Measurements from ENCODE around the gene SLC2A1.
A peak's percentile ranks its signal among the peaks of the same experiment; 100 is the strongest.

SLC2A1 gene

DNA sequence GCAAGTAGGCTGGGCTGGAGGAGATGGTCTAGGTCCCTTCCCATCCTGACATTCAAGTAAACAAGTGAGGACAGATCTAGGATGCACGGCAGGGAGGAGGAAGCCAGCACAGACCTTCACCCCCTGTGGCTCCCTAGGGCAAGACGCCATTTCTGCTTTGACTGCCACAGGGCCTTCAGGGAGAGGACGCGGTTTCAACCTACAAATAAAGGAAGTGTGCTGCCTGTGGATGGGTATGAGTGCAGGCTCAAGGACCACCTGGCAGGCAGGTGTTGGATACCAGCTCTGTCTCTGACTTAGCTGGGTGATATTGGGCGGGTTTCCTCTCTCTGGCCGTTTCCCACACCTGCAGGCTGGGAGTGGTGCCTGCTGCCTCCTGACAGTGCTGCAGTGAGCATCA, 16.2 kb downstream of the SLC2A1 start:
- no peak for DNase-seq (ENCODE audit: low spot score)

DNA sequence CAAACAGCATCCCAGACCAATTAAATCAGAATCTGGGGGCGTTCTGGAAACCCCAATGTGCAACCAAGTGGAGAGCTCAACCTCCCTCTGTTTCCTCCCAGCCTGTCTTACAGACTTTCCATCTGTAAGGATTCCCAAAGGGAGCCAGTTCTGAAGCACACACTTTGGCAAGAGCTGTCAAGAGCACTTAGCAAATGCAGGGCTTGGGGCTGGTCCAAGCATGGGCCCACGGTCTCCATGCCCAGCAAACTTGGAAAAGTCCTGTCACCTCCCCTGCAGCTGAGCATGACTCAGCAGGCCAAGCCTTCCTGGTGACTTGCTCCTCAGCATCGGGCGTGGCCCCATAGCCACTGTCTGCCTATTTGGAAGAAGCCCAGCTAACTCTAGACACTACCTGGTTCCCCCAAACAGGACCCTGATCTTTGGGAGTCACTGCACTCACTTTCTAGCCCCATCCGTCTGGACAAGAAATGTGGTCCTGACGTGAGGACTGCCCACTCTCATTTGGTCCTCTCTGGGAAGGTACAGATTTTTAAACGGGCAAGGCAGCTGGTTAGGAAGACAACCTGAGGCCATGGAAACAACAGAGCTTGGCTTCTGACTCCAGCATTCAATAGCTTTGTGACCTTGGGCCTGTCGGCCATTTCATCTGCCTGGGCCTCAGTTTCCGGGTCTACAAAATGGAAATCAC, 16.9 kb downstream of the SLC2A1 start:
- DNase-seq (ENCODE audit: low spot score): no peak

DNA sequence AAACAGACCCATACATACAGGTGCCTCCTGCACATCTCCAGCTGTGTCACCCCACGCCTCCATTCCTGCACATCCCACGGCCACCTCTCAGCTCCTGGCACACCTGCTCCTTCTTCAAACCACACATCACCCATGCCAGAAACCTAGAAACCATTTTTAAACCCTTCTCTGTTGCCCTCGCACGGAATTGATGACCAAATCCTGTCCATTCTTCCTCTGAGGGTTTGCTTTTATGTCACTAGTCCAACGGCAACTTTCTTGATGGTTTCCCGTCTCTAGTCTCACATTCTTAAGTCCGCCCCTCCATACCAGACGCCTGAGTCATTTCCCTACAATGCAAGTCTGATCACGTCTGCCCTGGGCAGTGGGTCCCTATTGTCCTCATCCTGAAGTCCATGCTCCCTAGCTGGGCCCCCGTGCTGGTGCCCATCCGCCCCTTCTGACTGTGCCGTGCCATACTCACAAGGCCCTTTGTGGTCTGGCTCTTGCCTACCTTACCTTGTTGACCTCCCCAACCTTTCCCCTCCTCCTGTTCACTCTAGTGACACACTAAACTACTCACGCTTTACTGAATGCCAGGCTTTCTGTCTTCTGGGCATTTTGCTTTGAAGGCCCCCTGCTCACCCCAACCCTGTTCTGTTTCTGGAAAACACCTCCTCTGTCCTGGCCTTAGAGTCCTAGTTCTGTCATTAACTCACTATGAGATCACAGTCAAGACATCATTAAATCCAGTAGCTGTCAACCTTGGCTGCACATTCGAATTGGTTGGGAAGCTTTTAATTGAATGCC, 17.6 kb downstream of the SLC2A1 start:
- DNase-seq (ENCODE audit: low spot score): no peak

DNA sequence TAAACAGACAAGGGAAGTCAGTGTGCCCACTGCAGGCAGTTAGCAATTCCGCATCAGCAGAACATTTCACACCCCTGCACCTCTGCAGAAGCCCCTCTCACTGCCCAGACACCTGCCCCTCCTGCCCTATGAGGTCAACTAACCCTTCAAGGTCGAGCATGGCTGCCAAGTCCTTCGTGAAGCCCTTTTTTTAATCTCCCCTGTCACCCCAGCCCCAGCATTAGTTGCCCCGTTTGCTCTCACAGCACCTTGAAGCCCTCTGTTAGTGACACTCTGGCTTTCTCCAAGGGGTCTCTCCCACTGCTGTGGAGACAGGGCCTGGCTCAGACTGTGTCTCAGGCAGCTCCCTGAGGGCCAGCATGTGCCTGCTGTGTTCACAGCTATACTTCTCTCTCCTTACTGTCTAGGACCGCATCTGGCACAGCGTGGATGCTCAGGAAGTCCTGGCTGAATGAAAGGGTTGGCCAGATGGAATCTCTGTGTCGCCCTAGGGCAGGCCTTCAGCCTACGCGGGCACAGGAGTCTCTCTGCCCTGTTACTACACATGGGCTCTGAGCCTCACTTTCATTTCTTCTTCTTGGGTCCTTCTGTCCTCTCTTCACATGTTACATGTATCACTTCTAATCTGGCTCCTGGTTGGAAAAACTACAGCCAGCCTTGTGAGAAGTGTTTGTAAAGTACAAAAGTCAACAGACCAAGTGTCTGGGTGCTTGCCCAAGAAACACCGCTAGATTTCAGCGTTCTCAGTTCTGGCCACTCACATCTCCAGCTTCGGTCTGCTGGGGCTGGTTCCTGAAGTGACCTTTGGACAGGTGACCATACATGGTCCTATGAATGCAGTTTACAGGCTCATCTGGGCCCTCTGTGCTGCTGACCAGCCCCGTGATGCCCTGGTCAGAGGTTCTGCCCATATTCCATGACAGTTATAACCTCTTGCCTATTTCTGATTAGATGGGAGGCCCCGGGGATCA, 19.7 kb downstream of the SLC2A1 start:
- DNase-seq (ENCODE audit: low spot score): no peak

DNA sequence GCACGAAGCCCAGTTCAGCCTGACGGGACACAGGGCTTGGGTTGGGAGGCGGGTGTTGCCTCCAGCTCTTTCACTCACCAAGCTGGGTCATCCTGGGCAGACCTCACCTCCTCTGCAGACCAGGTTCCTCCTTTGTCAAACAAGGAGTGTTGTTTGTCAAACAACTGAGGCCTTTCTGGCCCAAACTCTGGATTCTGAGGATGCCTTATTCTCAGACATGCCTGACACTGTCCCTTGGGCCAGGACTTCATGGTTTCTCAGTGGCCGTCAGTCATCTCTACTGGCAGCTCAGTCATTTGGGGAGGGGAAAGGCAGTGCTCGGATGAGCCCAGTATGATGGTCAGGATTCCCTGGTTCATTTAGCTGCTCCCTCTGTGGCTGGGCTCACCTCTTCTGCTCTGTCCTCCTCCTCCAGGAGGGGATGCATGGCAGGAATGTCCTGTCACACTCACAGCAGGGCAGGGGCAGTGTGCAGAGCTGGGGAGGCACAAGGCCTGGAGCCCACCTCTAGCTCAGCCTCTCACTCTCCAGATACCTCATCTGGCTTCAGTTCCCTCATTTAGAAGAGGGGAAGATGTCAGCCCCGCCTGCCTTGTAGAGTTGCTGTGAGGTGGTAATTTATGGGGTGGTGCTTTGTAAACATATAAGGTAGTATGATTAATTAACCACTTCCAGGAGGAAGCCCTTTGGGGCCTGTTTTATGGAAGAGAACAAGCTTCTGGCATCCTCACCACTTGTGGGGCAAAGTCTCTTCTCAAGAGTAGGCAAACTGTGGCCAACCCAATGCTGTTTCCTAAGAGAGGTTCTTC, 20.6 kb downstream of the SLC2A1 start:
- no peak for DNase-seq (ENCODE audit: low spot score)

DNA sequence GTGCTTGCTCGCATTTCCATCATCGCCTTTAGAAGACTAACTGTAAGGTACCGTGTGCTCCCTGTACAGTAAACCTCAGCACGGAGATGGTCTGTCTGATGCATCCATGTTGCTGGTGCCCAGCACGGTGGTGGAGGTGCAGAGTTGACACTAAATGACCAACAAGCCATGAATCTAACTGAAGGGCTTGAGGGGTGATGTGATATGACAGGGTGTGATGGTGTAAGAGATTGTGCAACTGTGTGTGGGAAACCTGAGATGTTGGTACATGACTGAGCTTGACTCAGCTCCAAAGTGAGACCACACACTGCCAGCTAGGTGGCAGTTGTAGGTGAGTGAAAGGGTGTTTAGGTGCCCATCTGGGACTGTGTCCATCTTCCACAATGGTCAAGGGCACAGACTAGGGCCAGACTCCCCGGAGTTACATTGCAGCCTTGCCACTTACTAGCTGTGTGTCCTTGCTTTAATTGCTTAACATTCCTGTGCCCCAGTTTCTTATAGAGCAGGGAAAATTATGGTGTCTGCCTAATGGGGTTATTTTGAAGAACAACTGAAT, 21.4 kb downstream of the SLC2A1 start:
- no peak for DNase-seq (ENCODE audit: low spot score)

DNA sequence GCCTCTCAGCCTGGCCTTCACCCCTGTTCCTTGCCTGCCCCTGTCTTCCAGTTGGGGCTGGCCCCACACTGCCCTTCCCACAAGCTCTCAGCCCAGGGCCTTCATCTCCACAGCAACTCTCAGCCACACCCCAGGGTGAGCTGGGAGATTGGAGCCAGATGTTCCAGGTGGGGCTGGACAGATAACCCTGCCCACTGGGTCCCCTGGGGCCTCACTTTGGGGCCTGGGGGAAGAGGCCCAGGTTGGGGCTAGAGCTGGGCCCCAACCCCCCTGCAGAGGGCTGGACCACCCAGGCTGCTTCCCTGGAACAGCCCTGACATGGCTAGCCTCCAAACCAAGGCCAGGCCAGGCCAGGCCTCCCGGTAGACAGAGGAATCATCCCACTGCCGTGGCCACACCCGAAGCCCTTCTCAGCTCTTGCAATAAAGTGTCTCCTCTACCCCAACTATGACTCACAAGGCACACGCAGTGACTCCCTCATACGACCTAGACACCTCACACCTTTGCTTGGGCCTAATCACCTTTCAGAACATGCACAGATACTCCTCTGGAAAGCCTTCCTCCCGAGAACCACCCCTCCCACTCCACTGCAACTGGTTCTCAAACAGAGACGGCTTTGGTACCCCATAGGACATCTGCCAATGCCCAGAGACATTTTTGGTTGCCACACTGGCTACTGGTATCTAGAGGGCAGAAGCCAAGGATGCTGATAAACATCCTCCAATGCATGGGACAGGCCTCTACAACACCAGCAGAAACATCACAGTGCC, 22.2 kb downstream of the SLC2A1 start:
- DNase-seq (ENCODE audit: low spot score): no peak

DNA sequence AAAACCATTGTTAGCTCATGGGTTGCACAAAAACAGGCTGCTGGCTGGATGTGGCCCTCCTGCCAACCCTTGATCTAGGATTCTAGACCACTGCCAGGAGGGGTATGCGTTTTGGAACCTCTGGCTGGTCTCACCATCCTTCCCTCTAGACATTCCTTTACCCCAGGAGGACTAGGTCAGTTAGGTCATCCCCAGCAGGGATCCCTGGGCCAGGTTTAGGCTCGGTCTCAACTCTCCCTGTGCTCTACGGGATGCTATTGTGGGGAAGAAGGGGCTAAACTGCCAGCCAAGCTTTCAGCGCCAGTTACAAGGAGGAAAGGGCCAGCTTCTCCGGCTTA, 22.7 kb downstream of the SLC2A1 start:
- DNase-seq (ENCODE audit: low spot score): no peak

DNA sequence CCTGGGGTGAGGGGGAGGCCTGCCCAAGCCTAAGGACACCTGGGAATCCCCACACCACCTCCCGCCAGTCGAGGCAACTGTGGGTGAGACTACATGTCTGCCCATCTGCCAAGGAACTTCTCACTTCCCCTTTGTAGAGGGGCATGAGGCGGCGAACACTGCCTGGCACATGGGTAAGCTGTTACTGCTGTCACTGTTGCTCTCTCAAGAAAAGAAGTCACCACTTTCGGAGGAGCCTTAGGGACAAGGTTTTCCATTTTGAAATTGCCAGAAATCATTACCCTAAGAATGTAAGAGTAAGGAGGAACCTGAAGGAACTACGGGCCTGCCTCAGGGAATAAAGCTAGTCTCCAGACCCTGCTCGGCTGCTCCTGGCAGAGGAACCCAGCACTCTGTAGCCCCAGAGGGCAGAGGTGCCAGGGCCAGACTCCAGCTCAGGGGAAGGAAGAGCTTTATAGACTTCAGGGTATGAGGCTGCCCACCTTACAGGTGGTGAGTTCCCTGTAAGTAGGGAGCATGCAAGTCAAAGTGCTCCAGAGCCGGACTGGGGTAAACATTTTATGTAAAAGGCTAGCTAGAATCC, 23.3 kb downstream of the SLC2A1 start:
- DNase-seq (ENCODE audit: low spot score): no peak

DNA sequence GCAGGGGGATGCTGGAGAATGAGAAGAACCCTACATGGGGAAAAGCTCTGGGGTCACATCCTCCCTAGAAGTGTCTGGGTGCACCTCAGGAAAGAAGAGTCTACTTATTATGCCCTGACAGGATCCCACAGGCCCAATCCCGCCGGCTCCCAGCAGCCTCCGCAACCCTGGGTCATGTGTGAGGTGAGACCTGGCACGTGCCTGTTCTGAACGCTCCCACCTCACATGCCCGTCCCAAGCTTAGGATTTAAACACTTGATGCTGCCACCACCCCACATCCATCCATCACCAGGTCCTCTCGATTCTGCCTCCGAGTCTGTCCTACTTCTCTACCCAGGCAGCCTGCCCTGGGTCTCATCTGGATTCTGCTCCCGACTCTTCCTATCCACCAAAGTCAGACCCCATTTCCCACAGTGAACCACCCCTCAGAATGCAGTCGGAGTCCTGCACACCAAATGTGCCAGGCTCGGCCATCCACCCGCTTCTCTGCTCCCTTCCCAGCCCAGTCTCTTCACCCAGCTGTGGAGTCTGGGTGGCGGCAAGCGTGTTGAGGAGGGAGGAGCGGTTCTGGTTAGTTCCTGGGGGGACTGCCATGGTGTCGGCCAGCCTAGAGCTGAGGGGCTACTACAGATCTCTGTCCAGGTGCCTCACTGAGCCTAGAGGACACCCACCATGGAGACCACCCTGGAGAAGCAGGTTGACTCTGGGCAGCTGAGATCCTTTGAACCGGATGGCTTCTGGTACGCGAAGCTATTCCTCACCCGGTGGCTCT, 23.9 kb downstream of the SLC2A1 start:
- DNase-seq (ENCODE audit: low spot score): no peak

DNA sequence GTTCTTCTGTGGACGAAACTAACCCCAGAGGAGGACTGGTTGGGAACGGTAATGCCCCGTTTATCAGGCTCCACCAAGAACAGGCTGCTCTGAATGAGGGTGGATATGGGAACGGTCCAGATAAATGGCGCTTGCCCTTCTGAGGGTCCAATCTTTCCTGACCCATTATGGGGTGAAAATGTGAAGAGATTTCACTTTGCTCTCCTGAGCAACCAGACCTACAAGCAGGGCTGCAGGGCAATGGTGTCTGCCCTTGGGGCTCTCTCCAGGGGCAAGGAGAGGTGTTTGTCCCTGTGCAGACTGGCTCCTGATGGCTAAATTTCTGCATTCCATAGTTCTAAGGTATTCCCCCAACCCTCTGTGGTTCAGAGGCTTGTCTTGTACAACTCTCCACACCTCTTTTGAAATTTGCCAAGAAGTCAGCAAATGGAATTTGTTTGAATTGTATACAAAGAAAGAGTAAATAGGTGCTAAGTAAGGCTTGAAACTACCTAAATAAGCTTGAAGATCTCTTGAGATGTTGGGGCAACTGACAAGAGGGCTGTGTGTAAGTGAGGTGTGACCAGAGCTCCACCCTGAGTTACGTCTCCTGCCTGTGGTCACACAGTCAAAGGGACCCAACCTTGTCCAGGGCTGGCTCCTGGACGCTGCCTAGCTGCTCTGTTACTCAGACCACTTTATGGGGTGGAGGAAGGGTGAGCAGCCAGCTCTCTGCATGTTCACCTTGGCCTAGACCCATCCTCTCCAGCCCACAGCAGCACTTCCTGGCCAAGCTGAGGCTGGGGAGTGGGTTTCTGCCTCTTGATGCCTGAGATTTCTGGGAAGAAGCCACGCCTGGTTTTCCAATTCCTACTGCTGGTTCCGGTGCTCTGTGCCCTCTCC, 24.8 kb downstream of the SLC2A1 start:
- no peak for DNase-seq (ENCODE audit: low spot score)

DNA sequence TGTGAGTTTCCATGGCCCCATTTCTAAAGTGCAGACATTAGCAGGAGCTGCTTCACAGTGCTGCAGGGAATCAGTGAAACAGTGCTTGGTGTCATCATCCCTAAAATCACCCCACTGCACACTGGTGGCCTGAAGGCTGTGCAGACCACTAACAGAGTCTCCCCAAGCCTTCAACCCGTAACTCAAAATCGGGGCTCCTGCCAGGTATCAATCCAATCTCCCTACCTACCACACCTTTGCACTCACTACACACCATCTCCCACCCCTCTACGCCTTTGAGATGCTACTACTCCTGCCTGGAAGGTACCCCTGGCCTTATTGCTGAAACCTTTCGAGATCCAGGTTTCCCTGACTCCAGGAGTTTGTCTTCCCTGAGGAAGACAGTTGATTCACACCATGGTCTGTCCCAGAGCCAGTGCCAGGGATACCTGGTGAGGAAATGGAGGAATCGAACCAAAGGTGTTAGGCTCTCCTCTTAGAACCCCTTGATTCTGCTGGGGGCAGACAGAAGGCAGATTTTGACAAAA, 25.5 kb downstream of the SLC2A1 start:
- no peak for DNase-seq (ENCODE audit: low spot score)

DNA sequence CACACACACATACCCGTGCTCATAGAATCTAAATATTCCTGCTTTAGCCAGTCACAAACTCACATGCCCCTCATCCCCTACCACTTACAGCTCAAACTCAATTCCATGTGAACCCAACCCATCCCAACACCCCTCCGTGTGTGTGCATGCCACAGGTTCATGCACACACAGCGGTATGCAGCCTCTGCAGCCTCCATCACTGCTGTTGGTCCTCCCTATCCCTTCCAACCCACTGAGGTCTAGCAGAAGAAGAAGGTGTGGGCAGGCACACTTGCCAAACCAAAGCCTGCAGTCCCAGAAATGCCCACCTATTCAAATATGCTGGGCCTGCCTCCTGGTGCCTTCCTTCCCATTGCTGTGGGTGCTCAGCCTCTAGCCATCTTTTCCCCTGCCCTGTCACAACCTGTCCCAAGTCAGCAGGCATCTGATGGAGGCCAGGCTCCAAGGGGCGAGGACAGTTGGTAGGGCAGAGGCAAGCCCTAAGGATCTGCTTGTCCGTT, 26.2 kb downstream of the SLC2A1 start:
- DNase-seq (ENCODE audit: low spot score): no peak

DNA sequence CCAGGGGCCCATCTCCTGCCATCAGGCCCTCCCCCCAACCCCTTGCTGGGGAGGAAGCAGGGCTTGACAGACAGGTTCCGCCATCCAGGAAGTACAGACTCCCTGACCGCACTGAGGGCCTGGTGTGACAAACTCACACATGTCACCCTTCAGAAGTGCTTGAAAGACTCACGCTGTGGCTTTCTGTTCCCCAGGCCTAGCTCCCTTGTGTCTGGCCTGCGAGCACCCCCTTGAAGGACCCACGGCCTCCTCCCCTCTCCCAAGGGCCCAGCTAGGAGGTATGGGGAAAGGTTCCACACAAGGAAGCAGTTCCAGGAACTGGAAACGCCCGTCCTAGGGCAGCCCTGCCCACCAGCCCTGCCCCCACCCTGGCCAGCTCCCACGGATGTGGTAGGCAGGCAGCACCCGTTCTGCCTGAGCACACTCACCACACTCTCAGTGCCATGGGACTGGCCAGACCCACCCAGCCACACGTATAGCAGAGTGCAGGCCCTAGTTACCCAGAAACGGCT, 26.7 kb downstream of the SLC2A1 start:
- DNase-seq (ENCODE audit: low spot score): no peak

DNA sequence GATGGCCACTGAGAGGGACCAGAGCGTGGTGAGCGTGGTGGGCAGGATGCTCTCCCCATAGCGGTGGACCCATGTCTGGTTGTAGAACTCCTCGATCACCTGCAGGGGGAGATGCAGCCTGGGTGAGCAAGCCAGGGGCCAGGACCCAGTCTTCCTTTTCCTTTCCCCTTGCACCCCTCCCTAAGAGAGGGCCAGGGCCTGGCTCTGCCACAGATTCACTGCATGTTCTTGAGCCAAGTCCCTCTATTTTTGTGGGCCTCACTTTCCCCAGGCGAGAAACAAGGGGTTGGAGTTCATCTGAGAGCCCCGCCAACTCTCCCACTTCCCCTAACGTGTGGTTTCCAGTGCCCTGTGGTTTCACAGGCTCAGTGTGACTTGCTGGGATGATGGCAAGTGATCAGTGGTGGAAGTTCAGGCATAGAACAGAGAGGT, 27.5 kb downstream of the SLC2A1 start:
- peak; percentile 32 for DNase-seq (ENCODE audit: low spot score)

DNA sequence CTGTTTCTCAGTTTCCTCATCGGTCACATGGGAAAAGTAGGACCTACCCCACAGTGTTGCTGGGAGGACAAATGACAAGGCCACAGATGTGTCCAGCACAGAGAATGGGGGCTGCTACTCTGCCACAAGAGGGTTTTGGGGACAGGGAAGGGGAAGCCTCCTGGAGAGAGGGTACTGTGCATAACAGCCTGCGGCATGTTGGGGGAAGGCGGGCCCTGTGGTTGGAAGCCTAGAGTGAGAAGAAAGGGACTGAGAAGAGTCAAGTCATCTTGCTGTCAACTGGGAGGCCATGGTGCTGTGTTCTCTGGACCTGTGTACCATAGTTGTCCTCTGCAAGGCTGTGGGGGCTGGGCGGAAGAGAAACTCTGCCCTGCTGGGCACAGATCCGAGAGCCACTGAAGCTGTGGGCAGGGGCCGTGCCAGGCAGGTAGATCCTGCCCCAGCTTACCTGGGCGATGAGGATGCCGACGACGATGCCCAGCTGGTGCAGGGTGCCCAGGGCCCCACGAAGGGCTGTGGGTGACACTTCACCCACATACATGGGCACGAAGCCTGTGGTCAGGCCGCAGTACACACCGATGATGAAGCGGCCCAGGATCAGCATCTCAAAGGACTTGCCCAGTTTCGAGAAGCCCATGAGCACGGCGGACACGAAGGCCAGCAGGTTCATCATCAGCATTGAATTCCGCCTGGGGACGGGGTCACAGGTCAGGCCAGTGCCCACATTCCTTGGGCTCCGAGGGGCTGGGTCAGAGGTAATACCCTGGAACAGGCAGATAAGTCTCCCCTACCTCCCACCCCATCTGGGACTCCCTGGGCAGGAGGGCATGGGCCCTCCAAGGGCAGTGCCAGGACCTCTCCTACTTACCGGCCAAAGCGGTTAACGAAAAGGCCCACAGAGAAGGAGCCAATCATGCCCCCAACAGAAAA, 28.2 kb downstream of the SLC2A1 start:
- DNase-seq (ENCODE audit: low spot score): no peak
